RWPE2 (cell line): ENCODE data around the gene SMIM41.

Source experiments
- ATAC-seq: fragments of 200-7000 bp; cut with Tn5 transposase; 3 replicates; pipeline ENCODE4 v1.9.1; 2021; ENCODE audit warnings: low read depth
- DNase-seq: peaks from one replicate; pipeline ENCODE4 v3.0.0-alpha.2; 2020; ENCODE audit warnings: low spot score
- H3K27ac ChIP-seq: fragments of 450-650 bp; 2 replicates; pipeline ENCODE4 v1.5.1; 2017; ENCODE audit warnings: mild to moderate bottlenecking; ENCODE audit not compliant: poor library complexity, severe bottlenecking
- H3K27me3 ChIP-seq: fragments of 250-450 bp; sonication (Bioruptor Pico); 2 replicates; pipeline ENCODE4 v1.5.1; 2021; ENCODE audit warnings: mild to moderate bottlenecking, moderate library complexity; ENCODE audit not compliant: insufficient read depth, poor library complexity, severe bottlenecking
- H3K36me3 ChIP-seq: fragments of 250-450 bp; sonication (Bioruptor Pico); 2 replicates; pipeline ENCODE4 v1.5.1; 2020; ENCODE audit warnings: low read depth, mild to moderate bottlenecking, moderate library complexity
- H3K4me1 ChIP-seq: fragments of 250-450 bp; sonication (Bioruptor Pico); 2 replicates; pipeline ENCODE4 v1.5.1; 2021; ENCODE audit warnings: mild to moderate bottlenecking, moderate library complexity; ENCODE audit not compliant: insufficient read depth, poor library complexity, severe bottlenecking
- H3K4me3 ChIP-seq: fragments of 250-450 bp; sonication (Bioruptor Pico); 2 replicates; pipeline ENCODE4 v1.5.1; 2021; ENCODE audit warnings: mild to moderate bottlenecking, moderate library complexity; ENCODE audit not compliant: severe bottlenecking
- H3K9me3 ChIP-seq: fragments of 250-450 bp; sonication (Bioruptor Pico); 2 replicates; pipeline ENCODE4 v1.5.1; 2021; ENCODE audit warnings: mild to moderate bottlenecking, moderate library complexity; ENCODE audit not compliant: severe bottlenecking
- CTCF ChIP-seq: fragments of 450-650 bp; IDR thresholded peaks from one replicate; pipeline ENCODE4 v1.5.1; 2017; ENCODE audit warnings: mild to moderate bottlenecking, moderate library complexity; ENCODE audit not compliant: poor library complexity, severe bottlenecking

SMIM41 gene

GRCh38 chr12:52057638-52058576 is 21.6 kb upstream of the SMIM41 start:
- TF ChIP-seq CTCF: no peak
- DNase-seq (no peak), ATAC-seq (no peak)

GRCh38 chr12:52058631-52059361 is 20.7 kb upstream of the SMIM41 start:
- H3K4me1 ChIP-seq: no peaks in the 10 kb centered on the region
- peaks cover 4% of the 10 kb centered on the region; the same call in 1 of the 2 replicates for H3K36me3 ChIP-seq
- H3K27me3 ChIP-seq: no peaks in the 10 kb centered on the region
- H3K9me3 ChIP-seq: no peaks in the 10 kb centered on the region
- H3K27ac ChIP-seq: no peak overlapping the region
- TF ChIP-seq CTCF: no peak
- no peak overlapping the region for H3K4me3 ChIP-seq
- DNase-seq (no peak), ATAC-seq (no peak)

More at GRCh38 chr12:52057638-52058576, 21.6 kb upstream of the SMIM41 start:
- peaks cover 4% of the 10 kb centered on the region; the same call in 1 of the 2 replicates for H3K36me3 ChIP-seq
- no peak overlapping the region for H3K27ac ChIP-seq
- H3K9me3 ChIP-seq: no peaks in the 10 kb centered on the region
- H3K4me1 ChIP-seq: no peaks in the 10 kb centered on the region
- no peaks in the 10 kb centered on the region for H3K27me3 ChIP-seq
- no peak overlapping the region for H3K4me3 ChIP-seq

- H3K27ac ChIP-seq: no peak overlapping the region
- H3K4me1 ChIP-seq: no peaks in the 10 kb centered on the region
- no peaks in the 10 kb centered on the region for H3K27me3 ChIP-seq
- no peaks in the 10 kb centered on the region for H3K9me3 ChIP-seq
- H3K4me3 ChIP-seq: no peak overlapping the region
- DNase-seq: no peak
- ATAC-seq: no peak
- no peak for TF ChIP-seq CTCF
- peaks cover 4% of the 10 kb centered on the region; the same call in 1 of the 2 replicates for H3K36me3 ChIP-seq
Measured at GRCh38 chr12:52059582-52060497, 19.7 kb upstream of the SMIM41 start.

GRCh38 chr12:52060498-52061177 is 18.9 kb upstream of the SMIM41 start:
- peaks cover 4% of the 10 kb centered on the region; the same call in 1 of the 2 replicates for H3K36me3 ChIP-seq
- no peak overlapping the region for H3K27ac ChIP-seq
- no peaks in the 10 kb centered on the region for H3K9me3 ChIP-seq
- H3K4me1 ChIP-seq: no peaks in the 10 kb centered on the region
- TF ChIP-seq CTCF: no peak
- no peaks in the 10 kb centered on the region for H3K27me3 ChIP-seq
- DNase-seq: no peak
- ATAC-seq: no peak
- H3K4me3 ChIP-seq: no peak overlapping the region
